ENCODE measurements around the gene ADARB1. TPM values are rescaled to one million over a fixed set of nuclear protein-coding genes. Genes with fewer than 3 reads are reported as not detected.
"Not testable (repeated sequence)": the region's sequence is repeated elsewhere in the genome, so short reads cannot be mapped to it uniquely, and the experiment has no call there.

The ADARB1 gene
- polyA plus RNA-seq (ENCODE audit: insufficient read depth in 1 of 5, insufficient read length in 5 of 5, low replicate concordance in 1 of 5): 10 to 100 TPM; 19.8 to 42.0 (median 27.7) TPM
- long read RNA-seq, donor 1, full-length matches to known transcripts: 1 of 11 reads
- long read RNA-seq, donor 1, partial matches to known transcripts: 10 of 11 reads
- long read RNA-seq, donor 1, other reads (novel, unspliced or antisense): 0 of 11 reads
- long read RNA-seq, donor 2: 0 reads
- long read RNA-seq, donor 3, partial matches to known transcripts: 0 of 1 reads
- long read RNA-seq, donor 3, other reads (novel, unspliced or antisense): 0 of 1 reads
- long read RNA-seq, donor 4, partial matches to known transcripts: 0 of 1 reads
- long read RNA-seq, donor 4, other reads (novel, unspliced or antisense): 0 of 1 reads
- long read RNA-seq, donor 5, partial matches to known transcripts: 13 of 13 reads
- long read RNA-seq, donor 5, other reads (novel, unspliced or antisense): 0 of 13 reads
- long read RNA-seq, donor 6: 0 reads
- long read RNA-seq, donor 7: 0 reads
- long read RNA-seq, donor 8: 0 reads

- DNase-seq: peak in 1 of 2 donors; percentile 48
Observed at GRCh38 chr21:45074048-45074817, at the start of gene ADARB1. Gene ADARB1, plus strand, starts transcription at chr21:45074580. Its CDS starts 97,077 bp downstream, at chr21:45171657.

DNA sequence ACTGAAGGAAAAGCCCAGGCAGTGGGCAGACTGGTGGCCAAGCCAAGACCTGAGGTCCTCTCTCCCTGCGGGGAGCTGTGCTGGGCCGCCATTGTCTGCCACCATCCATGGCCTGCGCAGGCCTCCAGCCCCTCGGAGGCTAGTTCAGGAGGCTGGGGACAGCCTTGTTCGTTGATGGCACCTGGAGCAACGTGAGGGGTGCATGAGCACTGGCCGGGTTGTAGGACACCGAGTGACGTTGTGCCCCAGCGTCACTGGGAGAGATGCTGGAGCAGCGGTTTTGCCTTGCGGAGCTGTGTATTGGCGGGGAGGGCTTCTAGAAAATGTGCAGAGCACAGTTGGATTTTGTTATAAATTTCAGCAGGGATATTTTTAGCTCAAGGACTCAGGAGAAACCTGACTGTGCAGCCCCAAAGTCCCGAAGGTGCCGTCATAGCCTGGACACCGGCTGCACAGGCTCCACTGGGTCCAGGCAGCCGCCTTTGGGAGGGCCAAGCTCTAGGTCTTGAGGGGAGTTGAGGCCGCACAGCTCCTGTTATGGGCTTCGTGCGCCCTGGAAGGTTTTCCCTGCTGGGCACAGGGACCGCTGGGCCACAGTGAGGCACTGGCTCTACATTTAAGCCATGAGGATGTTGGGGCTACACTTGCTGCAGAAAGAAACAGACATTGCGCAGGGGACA is 48.2 kb upstream of the ADARB1 start:
- DNase-seq: no peak

DNA sequence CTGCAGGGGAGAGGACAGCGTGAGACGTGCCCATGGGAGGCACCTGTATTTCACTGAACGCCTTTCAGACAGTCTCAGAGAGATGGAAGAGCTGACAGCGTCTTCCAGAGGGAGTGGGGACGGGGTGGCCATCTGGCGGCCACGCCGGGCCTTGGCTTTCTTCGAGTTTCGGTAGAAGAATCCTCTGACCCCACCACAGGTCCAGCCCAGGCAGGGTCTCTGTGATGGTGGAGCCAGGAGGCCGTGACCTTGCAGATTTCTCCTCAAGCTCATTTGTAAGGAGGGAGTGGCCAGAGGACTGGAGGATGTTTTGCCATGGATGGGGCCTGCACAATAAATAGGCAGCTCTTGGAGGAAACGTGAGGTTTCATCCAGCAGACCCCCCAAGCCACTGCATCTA is 47.6 kb upstream of the ADARB1 start:
- no peak for DNase-seq

GRCh38 chr21:45027241-45028196 is 46.9 kb upstream of the ADARB1 start:
- no peak for DNase-seq

GRCh38 chr21:45028645-45029044 is 45.7 kb upstream of the ADARB1 start:
- not testable (repeated sequence) for DNase-seq

- no peak for DNase-seq
Observed at GRCh38 chr21:45029298-45029947, 45.0 kb upstream of the ADARB1 start.

GRCh38 chr21:45029948-45030681 is 44.3 kb upstream of the ADARB1 start:
- no peak for DNase-seq

GRCh38 chr21:45030682-45031570 is 43.5 kb upstream of the ADARB1 start:
- DNase-seq: no peak

DNA sequence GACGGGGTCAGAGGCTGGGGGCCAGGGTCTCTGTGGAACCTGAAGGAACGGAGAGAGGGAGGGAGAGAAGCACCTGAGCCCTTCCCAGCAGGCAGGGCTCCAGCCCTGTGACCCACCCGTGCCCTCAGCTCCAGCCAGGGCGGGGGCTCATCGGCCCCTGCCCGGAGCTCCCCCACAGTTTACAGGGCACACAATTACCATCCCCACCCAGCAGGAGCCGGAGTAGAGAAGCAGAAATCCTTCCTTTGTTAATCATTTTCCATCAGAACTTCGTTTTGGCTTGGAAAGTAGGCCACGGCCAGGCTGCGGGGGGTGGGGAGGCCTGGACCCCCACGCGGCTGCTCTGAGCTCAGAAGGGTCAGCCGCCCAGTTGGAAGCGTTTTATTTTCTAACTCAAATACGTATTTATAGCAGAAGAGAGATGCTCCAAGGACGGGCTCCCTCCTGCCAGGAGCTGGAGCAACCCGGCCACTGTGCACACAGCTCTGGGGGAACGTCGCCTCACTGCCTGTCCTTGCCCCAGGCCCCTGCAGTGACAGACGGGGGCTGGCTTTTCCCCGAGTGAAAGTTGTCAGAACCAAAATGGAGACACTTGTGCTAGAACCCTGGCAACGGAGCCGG is 42.7 kb upstream of the ADARB1 start:
- DNase-seq: no peak

- DNase-seq: no peak
Observed at GRCh38 chr21:45032332-45032731, 42.0 kb upstream of the ADARB1 start.

- peak; percentile 87 to 88 for DNase-seq
Observed at GRCh38 chr21:45032977-45033710, 41.2 kb upstream of the ADARB1 start.

- DNase-seq: peak; percentile 80 to 81
Observed at GRCh38 chr21:45033791-45034555, 40.4 kb upstream of the ADARB1 start.

GRCh38 chr21:45034556-45035476 is 39.6 kb upstream of the ADARB1 start:
- no peak for DNase-seq

GRCh38 chr21:45035477-45035848 is 38.9 kb upstream of the ADARB1 start:
- DNase-seq: no peak

GRCh38 chr21:45036630-45037029 is 37.8 kb upstream of the ADARB1 start:
- no peak for DNase-seq
